H1 (cell line): Measurements from ENCODE around the gene TIMP1.

Experiments
- CTCF ChIP-seq, 3 experiments: IDR thresholded peaks; 1 replicate in 2 of 3; 2 replicates in 1 of 3; pipeline versions ENCODE4 v1.5.1 to v1.6.1; 2011; ENCODE audit warnings: low read length in 3 of 3, mild to moderate bottlenecking in 3 of 3, inconsistent platforms in 2 of 3, low read depth in 1 of 3, moderate library complexity in 1 of 3; ENCODE audit not compliant: insufficient read depth in 1 of 3; ENCODE audit errors: control extremely low read depth in 1 of 3
- EZH2 ChIP-seq: fragments of 200-600 bp; sonication (generic); IDR thresholded peaks from 2 replicates; pipeline ENCODE4 v1.7.1; 2012; ENCODE audit warnings: low read depth, mild to moderate bottlenecking, moderate library complexity, low read length, inconsistent platforms; ENCODE audit not compliant: severe bottlenecking
- HDAC6 ChIP-seq: IDR thresholded peaks from one replicate; pipeline ENCODE4 v1.7.1; 2012; ENCODE audit warnings: low read depth, mild to moderate bottlenecking, inconsistent platforms, low read length, moderate library complexity
- KDM1A ChIP-seq: fragments of 200-600, 300-600 bp; sonication (generic); IDR thresholded peaks from 2 replicates; pipeline ENCODE4 v1.7.1; 2016; ENCODE audit warnings: mild to moderate bottlenecking, low read length, borderline replicate concordance
- MAX ChIP-seq: IDR thresholded peaks from 2 replicates; pipeline ENCODE4 v1.6.1; 2012; ENCODE audit warnings: inconsistent platforms
- NANOG ChIP-seq: IDR thresholded peaks from 2 replicates; pipeline ENCODE4 v1.6.1; 2011; ENCODE audit warnings: low read length, low read depth, mild to moderate bottlenecking, inconsistent platforms; ENCODE audit not compliant: insufficient read depth, poor library complexity, severe bottlenecking
- POLR2A ChIP-seq, 2 experiments: IDR thresholded peaks; 1 replicate in 1 of 2; 2 replicates in 1 of 2; pipeline ENCODE4 v1.6.1; 2011; ENCODE audit warnings: low read depth in 2 of 2, low read length in 2 of 2, mild to moderate bottlenecking in 2 of 2; ENCODE audit errors: control extremely low read depth in 1 of 2
- POLR2AphosphoS5 ChIP-seq: IDR thresholded peaks from 2 replicates; pipeline ENCODE4 v1.6.1; 2011; ENCODE audit warnings: low read depth, low read length
- RAD21 ChIP-seq, 2 experiments: IDR thresholded peaks in 1 of 2; conservative IDR thresholded peaks in 1 of 2; 2 replicates each; pipeline ENCODE4 v1.6.1; 2011; ENCODE audit warnings: low read depth in 2 of 2, low read length in 2 of 2, improper control_type of control experiment in 1 of 2, inconsistent platforms in 1 of 2, mild to moderate bottlenecking in 1 of 2, moderate library complexity in 1 of 2
- RFX5 ChIP-seq: IDR thresholded peaks from 2 replicates; pipeline ENCODE4 v1.6.1; 2011; ENCODE audit warnings: low read depth, low read length, improper control_type of control experiment, borderline replicate concordance
- SIN3A ChIP-seq, 2 experiments: IDR thresholded peaks in 1 of 2; conservative IDR thresholded peaks in 1 of 2; 2 replicates each; pipeline ENCODE4 v1.6.1; 2011 to 2012; ENCODE audit warnings: low read length in 2 of 2, improper control_type of control experiment in 1 of 2, low read depth in 1 of 2, mild to moderate bottlenecking in 1 of 2
- TCF12 ChIP-seq: IDR thresholded peaks from 2 replicates; pipeline ENCODE4 v1.6.1; 2011; ENCODE audit warnings: low read depth, mild to moderate bottlenecking, low read length
- TEAD4 ChIP-seq: IDR thresholded peaks from 2 replicates; pipeline ENCODE4 v1.6.1; 2012; ENCODE audit warnings: low read depth, low read length, inconsistent platforms, mixed read lengths

- TF ChIP-seq SIN3A (conservative IDR thresholded peaks at IDR 0.05 in 1 of 2, IDR thresholded peaks at IDR 0.05 in 1 of 2; ENCODE audit: low read depth in 1 of 2, low read length in 2 of 2) (no peak), NANOG (no peak), TEAD4 (no peak), POLR2AphosphoS5 (0 out of 2 replicates have a peak, but pooled peaks have one; percentile 8), HDAC6 (no peak), CTCF (IDR thresholded peaks at IDR 0.05; ENCODE audit: control extremely low read depth in 1 of 3, insufficient read depth in 1 of 3, low read depth in 1 of 3, low read length in 3 of 3) (no peak), MAX (no peak), POLR2A (IDR thresholded peaks at IDR 0.05; ENCODE audit: control extremely low read depth in 1 of 2, low read depth in 2 of 2, low read length in 2 of 2) (no peak), TCF12 (no peak), RAD21 (IDR thresholded peaks at IDR 0.05 in 1 of 2, conservative IDR thresholded peaks at IDR 0.05 in 1 of 2; ENCODE audit: low read depth in 2 of 2, low read length in 2 of 2) (no peak), RFX5 (no peak), KDM1A (no peak), EZH2 (no peak)
Observed at GRCh38 chrX:47574547-47575301, 7.5 kb upstream of the TIMP1 start.
